Type B pancreatic cell (in vitro differentiated cells): ENCODE results near the gene PSMD13. TPM values are rescaled to one million over a fixed set of nuclear protein-coding genes. Genes with fewer than 3 reads are reported as not detected.

Experiments
- DNase-seq: peaks from one replicate; pipeline ENCODE4 v3.0.0; 2021; ENCODE audit warnings: mixed read lengths; ENCODE audit not compliant: unreplicated experiment; ENCODE audit errors: extremely low spot score
- H3K27ac Mint-ChIP-seq: 2 replicates; pipeline ENCODE4 v1.8.0; 2021; ENCODE audit warnings: mild to moderate bottlenecking, mixed read lengths
- H3K27me3 Mint-ChIP-seq: 2 replicates; pipeline ENCODE4 v1.8.0; 2021; ENCODE audit warnings: mixed read lengths
- H3K36me3 Mint-ChIP-seq: 2 replicates; pipeline ENCODE4 v1.8.0; 2021; ENCODE audit warnings: mixed read lengths
- H3K4me1 Mint-ChIP-seq: one replicate; pipeline ENCODE4 v1.8.0; 2021; ENCODE audit warnings: mixed read lengths; ENCODE audit not compliant: unreplicated experiment
- H3K4me3 Mint-ChIP-seq: 2 replicates; pipeline ENCODE4 v1.8.0; 2021; ENCODE audit warnings: mild to moderate bottlenecking, mixed read lengths
- H3K9me3 Mint-ChIP-seq: 2 replicates; pipeline ENCODE4 v1.8.0; 2021; ENCODE audit warnings: mixed read lengths
- total RNA-seq: library from RNA; stranded (reverse); gene quantifications from 2 replicates; pipeline ENCODE4 v1.2.1, GENCODE V29; 2021; ENCODE audit warnings: low replicate concordance
- TF ChIP-seq, protein P1 (sequence below): fragments of 200-600 bp; sonication (generic); conservative IDR thresholded peaks from 2 replicates; pipeline ENCODE4 v1.5.0; 2021; ENCODE audit warnings: antibody characterized with exemption, mild to moderate bottlenecking

Gene PSMD13
- total RNA-seq, 1 donor from 2014 or later = 115 TPM

DNA sequence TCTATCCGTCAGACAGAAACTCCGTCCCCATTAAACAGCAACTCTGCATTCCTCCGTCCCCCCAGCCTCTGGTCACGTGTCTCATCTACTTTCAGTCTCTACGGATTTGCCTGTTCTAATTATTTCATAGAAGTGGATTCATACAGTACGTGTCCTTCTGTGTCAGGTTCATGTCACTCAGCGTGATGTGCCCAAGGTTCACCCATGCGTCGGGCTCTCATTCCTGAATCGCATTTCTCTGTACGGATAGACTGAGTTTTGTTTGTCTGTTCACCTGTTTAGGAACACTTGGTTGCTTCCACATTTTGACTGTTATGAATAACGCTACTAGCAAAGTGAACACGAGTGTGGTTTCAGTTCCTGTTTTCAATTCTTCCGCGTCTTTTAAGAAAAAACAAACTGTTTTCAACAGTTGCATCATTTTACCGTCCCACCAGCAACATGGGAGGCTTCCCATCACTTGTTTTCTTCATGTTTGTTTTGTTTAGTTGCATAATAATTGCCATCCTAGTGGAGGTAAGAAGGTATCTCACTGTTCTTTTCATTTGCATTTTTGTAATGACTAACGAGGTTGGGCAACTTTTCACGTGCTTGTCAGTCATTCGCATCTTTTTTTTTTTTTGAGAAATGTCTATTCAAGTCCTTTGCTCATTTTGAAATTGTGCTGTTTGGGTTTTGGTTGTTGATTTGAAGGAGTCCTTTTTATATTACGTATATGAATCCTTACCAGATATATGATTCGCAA is 32.5 kb downstream of the PSMD13 start:
- no peak for DNase-seq
- TF ChIP-seq, protein P1, sequence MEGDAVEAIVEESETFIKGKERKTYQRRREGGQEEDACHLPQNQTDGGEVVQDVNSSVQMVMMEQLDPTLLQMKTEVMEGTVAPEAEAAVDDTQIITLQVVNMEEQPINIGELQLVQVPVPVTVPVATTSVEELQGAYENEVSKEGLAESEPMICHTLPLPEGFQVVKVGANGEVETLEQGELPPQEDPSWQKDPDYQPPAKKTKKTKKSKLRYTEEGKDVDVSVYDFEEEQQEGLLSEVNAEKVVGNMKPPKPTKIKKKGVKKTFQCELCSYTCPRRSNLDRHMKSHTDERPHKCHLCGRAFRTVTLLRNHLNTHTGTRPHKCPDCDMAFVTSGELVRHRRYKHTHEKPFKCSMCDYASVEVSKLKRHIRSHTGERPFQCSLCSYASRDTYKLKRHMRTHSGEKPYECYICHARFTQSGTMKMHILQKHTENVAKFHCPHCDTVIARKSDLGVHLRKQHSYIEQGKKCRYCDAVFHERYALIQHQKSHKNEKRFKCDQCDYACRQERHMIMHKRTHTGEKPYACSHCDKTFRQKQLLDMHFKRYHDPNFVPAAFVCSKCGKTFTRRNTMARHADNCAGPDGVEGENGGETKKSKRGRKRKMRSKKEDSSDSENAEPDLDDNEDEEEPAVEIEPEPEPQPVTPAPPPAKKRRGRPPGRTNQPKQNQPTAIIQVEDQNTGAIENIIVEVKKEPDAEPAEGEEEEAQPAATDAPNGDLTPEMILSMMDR = no peak
- no peaks in the 10 kb centered on the region for H3K36me3 Mint-ChIP-seq
- H3K27ac Mint-ChIP-seq = no peak overlapping the region
- no peaks in the 10 kb centered on the region for H3K9me3 Mint-ChIP-seq
- H3K27me3 Mint-ChIP-seq = peaks cover 18% of the 10 kb centered on the region
- peaks cover 9% of the 10 kb centered on the region for H3K4me1 Mint-ChIP-seq
- H3K4me3 Mint-ChIP-seq = no peak overlapping the region

DNA sequence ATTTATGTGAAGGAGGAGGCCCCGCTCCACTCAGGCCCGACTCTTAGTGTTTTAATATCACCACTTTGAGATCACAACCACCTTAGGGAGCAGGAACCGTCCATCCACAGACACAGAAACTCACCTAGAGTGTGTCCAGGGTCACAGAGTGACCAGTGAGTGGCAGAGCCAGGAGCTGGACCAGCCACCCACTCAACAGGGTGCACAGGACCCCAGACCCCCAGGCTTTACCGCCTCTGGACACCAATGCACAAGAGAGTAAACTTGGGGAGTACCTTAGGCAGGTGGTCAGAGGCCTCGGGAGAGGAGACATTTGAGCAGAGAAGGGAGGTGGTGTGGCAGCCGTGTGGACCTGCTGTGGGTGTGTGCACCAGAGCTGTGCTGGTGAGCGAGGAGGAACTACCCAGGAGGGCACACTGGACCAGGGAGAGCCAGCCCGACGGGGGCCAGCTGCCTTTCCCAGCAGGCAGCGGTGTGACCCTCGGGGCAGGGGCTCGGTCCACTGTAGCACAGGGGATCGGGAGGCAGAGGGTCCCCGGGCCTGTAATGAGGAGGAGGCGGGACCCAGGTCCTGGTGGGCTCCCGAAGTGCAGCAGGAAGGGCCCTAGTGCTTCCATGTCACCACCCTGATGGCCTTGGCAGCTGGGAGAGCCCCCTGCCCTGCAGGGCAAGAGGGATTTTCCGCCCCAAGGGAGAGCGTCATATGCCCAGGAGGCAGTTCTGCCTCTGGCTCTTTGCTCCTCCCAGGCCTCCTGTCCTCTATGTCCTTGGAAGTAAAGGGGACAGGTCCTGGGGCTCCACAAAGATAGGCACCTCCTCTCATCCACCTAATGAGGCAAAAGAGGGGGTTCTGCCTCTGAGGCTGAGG is 33.9 kb downstream of the PSMD13 start:
- Mint-ChIP-seq H3K4me1 (peaks cover 9% of the 10 kb centered on the region), H3K27ac (no peak overlapping the region), H3K27me3 (peaks cover 18% of the 10 kb centered on the region), H3K36me3 (no peaks in the 10 kb centered on the region), H3K9me3 (no peaks in the 10 kb centered on the region), H3K4me3 (no peak overlapping the region)
- TF ChIP-seq, protein P1 = no peak
- DNase-seq = no peak

DNA sequence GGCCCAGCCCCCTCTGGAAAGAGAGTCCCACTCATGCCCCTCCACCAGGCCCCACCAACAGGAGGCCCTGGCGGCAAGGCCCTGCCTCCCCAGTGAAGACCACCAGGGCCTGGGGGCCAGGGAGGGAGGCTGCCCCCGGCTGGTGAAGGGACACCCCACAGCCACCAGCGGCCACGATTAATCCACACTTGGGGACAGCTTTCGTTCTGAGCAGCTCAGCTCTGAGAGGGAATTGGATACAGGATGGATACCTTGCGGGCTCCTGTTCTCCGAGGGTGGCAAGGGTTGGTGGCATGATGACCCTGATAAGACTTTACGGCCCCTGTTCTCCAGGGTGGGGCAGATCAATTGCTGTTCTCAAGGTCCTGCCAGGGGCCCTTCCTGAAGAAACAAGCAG is 34.5 kb downstream of the PSMD13 start:
- Mint-ChIP-seq H3K4me3 (no peak overlapping the region), H3K9me3 (no peaks in the 10 kb centered on the region), H3K4me1 (peaks cover 9% of the 10 kb centered on the region), H3K27ac (no peak overlapping the region), H3K27me3 (peaks cover 21% of the 10 kb centered on the region), H3K36me3 (no peaks in the 10 kb centered on the region)
- TF ChIP-seq, protein P1 = no peak
- no peak for DNase-seq

DNA sequence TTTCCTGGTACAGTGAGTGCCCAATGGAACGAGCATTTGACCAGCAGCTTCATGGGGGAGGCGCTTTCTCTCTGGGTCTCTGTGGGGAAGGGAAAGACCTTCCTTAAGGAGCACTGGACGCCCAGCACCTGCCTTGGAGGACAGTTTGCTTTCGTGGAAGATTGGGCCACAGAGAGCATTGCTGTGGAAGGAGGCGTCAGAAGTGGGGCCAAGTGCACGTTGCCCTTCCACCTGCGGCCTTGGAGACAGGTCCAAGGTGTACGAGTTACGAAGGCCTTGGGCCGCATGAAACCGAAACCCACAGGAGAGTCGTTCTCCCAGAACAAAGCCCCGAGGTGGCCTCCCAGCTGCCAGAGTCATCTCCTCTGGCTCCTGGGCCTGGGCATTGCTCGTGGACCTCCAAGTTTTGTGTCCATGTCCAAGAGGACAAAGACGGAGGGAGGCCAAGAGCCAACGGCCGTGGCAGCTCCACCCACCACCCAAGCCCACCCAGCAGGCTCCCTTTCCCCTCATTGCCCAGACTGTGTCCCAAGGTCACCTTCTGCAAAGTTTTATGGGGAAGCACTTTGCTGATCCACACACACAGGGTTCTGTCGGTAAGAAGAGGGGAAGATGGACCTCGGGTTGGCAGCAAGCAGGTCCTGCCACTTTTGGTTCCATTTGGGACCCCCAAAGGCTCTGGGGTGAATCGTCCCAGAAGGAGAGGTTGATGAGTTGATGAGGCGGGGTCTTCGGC is 35.6 kb downstream of the PSMD13 start:
- Mint-ChIP-seq H3K27ac (no peak overlapping the region), H3K4me3 (no peak overlapping the region), H3K27me3 (peaks cover 21% of the 10 kb centered on the region), H3K36me3 (no peaks in the 10 kb centered on the region), H3K4me1 (peaks cover 9% of the 10 kb centered on the region), H3K9me3 (no peaks in the 10 kb centered on the region)
- DNase-seq = no peak
- TF ChIP-seq, protein P1 = no peak

DNA sequence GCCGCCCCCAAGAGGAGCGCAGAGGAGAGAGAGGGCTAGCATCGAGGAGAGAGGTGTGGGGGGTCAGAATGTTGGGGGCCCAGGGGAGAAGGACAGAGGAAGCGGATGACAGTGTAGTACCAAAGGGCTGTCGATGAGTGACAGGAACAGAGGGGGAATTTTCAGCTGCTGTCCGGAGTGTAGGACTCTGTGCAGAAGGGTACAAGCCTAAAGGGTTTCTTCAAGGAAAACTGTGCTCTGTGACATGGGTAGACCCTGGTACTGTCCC is 36.1 kb downstream of the PSMD13 start:
- DNase-seq = no peak
- H3K9me3 Mint-ChIP-seq = no peaks in the 10 kb centered on the region
- no peak overlapping the region for H3K4me3 Mint-ChIP-seq
- peaks cover 9% of the 10 kb centered on the region for H3K4me1 Mint-ChIP-seq
- H3K36me3 Mint-ChIP-seq = no peaks in the 10 kb centered on the region
- H3K27me3 Mint-ChIP-seq = peaks cover 21% of the 10 kb centered on the region
- TF ChIP-seq, protein P1 = no peak
- no peak overlapping the region for H3K27ac Mint-ChIP-seq
